IMR-90 (cell line): Measurements from ENCODE around the gene RAB4B. TPM values are rescaled to one million over a fixed set of nuclear protein-coding genes. Genes with fewer than 3 reads are reported as not detected.

ENCODE experiments used
- ATAC-seq: fragments of 200-7000 bp; cut with Tn5 transposase; 2 replicates; pipeline ENCODE4 v1.9.1; 2020; ENCODE audit warnings: low read depth, mild to moderate bottlenecking, moderate library complexity
- BruUV-seq: library from RNA; stranded (reverse); fragments of 400-500 nt; replicated peaks from 2 replicates; lab custom pipeline; 2021; lab: Mats Ljungman, UMichigan
- CTCF ChIA-PET: fragments of 300-600 bp; formaldehyde crosslinking; extraction: SDS; loops from one replicate; lab custom pipeline; 2021; ENCODE audit warnings: antibody characterized with exemption; lab: Yijun Ruan, JAX
- POLR2A ChIA-PET: fragments of 300-600 bp; sonication (Branson Sonifier 250); formaldehyde crosslinking; loops from one replicate; lab custom pipeline; 2022; ENCODE audit warnings: antibody characterized with exemption; ENCODE audit not compliant: unreplicated experiment; lab: Charles Lee
- DNase-seq: peaks from one replicate; pipeline ENCODE4 v3.0.0; 2013
- H2AFZ ChIP-seq: replicated peaks from 2 replicates; pipeline ENCODE3; 2013; ENCODE audit warnings: low read length, mild to moderate bottlenecking; ENCODE audit not compliant: poor library complexity
- H2AK5ac ChIP-seq: 2 replicates; pipeline ENCODE4 v1.6.1; 2013; ENCODE audit warnings: low read depth, low read length, inconsistent platforms
- H2AK9ac ChIP-seq: replicated peaks from 2 replicates; pipeline ENCODE3; 2013; ENCODE audit warnings: mild to moderate bottlenecking, low read depth, low read length, moderate library complexity; ENCODE audit not compliant: poor library complexity
- H2BK120ac ChIP-seq: 2 replicates; pipeline ENCODE4 v1.6.1; 2013; ENCODE audit warnings: low read depth, low read length, inconsistent platforms
- H2BK15ac ChIP-seq: 3 replicates; pipeline ENCODE4 v1.6.1; 2013; ENCODE audit warnings: low read depth, low read length, inconsistent platforms
- H2BK20ac ChIP-seq: 2 replicates; pipeline ENCODE4 v1.6.1; 2013; ENCODE audit warnings: low read depth, mild to moderate bottlenecking, inconsistent platforms, low read length, moderate library complexity
- H2BK5ac ChIP-seq: 2 replicates; pipeline ENCODE4 v1.6.1; 2013; ENCODE audit warnings: mild to moderate bottlenecking, low read depth, low read length, inconsistent platforms; ENCODE audit not compliant: poor library complexity, severe bottlenecking
- H3K14ac ChIP-seq: replicated peaks from 2 replicates; pipeline ENCODE4 v1.6.1; 2013; ENCODE audit warnings: low read depth, low read length, inconsistent platforms
- H3K18ac ChIP-seq: 2 replicates; pipeline ENCODE4 v1.6.1; 2013; ENCODE audit warnings: low read depth, low read length, control low read depth
- H3K23ac ChIP-seq: 2 replicates; pipeline ENCODE4 v1.6.1; 2013; ENCODE audit warnings: low read depth, low read length, inconsistent platforms
- H3K27ac ChIP-seq: 2 replicates; pipeline ENCODE4 v1.5.1; 2013; ENCODE audit warnings: mild to moderate bottlenecking, control low read depth, low read length; ENCODE audit not compliant: insufficient read depth
- H3K27me3 ChIP-seq: 2 replicates; pipeline ENCODE4 v1.6.1; 2013; ENCODE audit warnings: low read length; ENCODE audit not compliant: control insufficient read depth, insufficient read depth
- H3K36me3 ChIP-seq: 2 replicates; pipeline ENCODE4 v1.6.1; 2013; ENCODE audit warnings: low read length, mixed read lengths; ENCODE audit not compliant: control insufficient read depth, insufficient read depth
- H3K4ac ChIP-seq: 2 replicates; pipeline ENCODE4 v1.6.1; 2013; ENCODE audit warnings: low read depth, low read length, inconsistent platforms
- H3K4me1 ChIP-seq: 2 replicates; pipeline ENCODE4 v1.6.1; 2013; ENCODE audit warnings: low read length, mixed read lengths; ENCODE audit not compliant: control insufficient read depth, insufficient read depth
- H3K4me2 ChIP-seq: 2 replicates; pipeline ENCODE4 v1.6.1; 2013; ENCODE audit warnings: low read depth, mild to moderate bottlenecking, control low read depth, low read length, moderate library complexity
- H3K4me3 ChIP-seq: 2 replicates; pipeline ENCODE4 v1.5.1; 2013; ENCODE audit warnings: low read depth, mild to moderate bottlenecking, control low read depth, low read length, moderate library complexity; ENCODE audit not compliant: insufficient read depth
- H3K56ac ChIP-seq: 2 replicates; pipeline ENCODE4 v1.6.1; 2013; ENCODE audit warnings: low read length, inconsistent platforms; ENCODE audit not compliant: insufficient read depth; ENCODE audit errors: extremely low read depth
- H3K79me1 ChIP-seq, 2 experiments: 2 replicates each; pipeline ENCODE4 v1.6.1; 2013; ENCODE audit warnings: low read length in 2 of 2, inconsistent platforms in 1 of 2, low read depth in 1 of 2
- H3K9ac ChIP-seq: 2 replicates; pipeline ENCODE4 v1.6.1; 2013; ENCODE audit warnings: low read depth, low read length, control low read depth
- H3K9me1 ChIP-seq: 2 replicates; pipeline ENCODE4 v1.6.1; 2013; ENCODE audit warnings: low read length, inconsistent platforms; ENCODE audit not compliant: insufficient read depth
- H3K9me3 ChIP-seq: 2 replicates; pipeline ENCODE4 v1.6.1; 2013; ENCODE audit warnings: low read length; ENCODE audit not compliant: control insufficient read depth, insufficient read depth
- H4K20me1 ChIP-seq: 2 replicates; pipeline ENCODE4 v1.6.1; 2013; ENCODE audit warnings: low read length, inconsistent platforms; ENCODE audit not compliant: insufficient read depth
- H4K5ac ChIP-seq: 2 replicates; pipeline ENCODE4 v1.6.1; 2013; ENCODE audit warnings: mild to moderate bottlenecking, low read depth, low read length, control low read depth
- H4K8ac ChIP-seq, 2 experiments: 2 replicates each; pipeline ENCODE4 v1.6.1; 2013; ENCODE audit warnings: low read depth in 2 of 2, low read length in 2 of 2, control low read depth in 1 of 2, inconsistent platforms in 1 of 2
- H4K91ac ChIP-seq: 2 replicates; pipeline ENCODE4 v1.6.1; 2013; ENCODE audit warnings: low read depth, low read length, inconsistent platforms; ENCODE audit not compliant: insufficient read depth
- CEBPB ChIP-seq: IDR thresholded peaks from 2 replicates; pipeline ENCODE4 v1.6.1; 2012; ENCODE audit warnings: low read depth, low read length, improper control_type of control experiment
- NFE2L2 ChIP-seq: fragments of 150-350 bp; IDR thresholded peaks from 2 replicates; pipeline ENCODE4 v1.6.1; 2016; ENCODE audit warnings: low read depth, mild to moderate bottlenecking, low read length
- POLR2A ChIP-seq: IDR thresholded peaks from 2 replicates; pipeline ENCODE4 v1.6.1; 2012; ENCODE audit warnings: mild to moderate bottlenecking, low read depth, low read length
- WGBS, 2 experiments: methylation state at CpG; one replicate each; pipeline versions ENCODE4 v1.1.5 to v1.1.7; 2013; ENCODE audit warnings: missing lambda C conversion rate in 2 of 2; ENCODE audit not compliant: insufficient read length in 1 of 2; ENCODE audit errors: extremely low coverage in 2 of 2; 5-methylcytosine and 5-hydroxymethylcytosine counted together
- dilution Hi-C: fragments of 300-500 bp; cut with HindIII; formaldehyde crosslinking; loops from one replicate; pipeline ENCODE4 v1.14.3; 2018; ENCODE audit warnings: low sequenced_read_pairs; ENCODE audit not compliant: unreplicated experiment
- in situ Hi-C: fragments of 300-500 bp; cut with MboI; formaldehyde crosslinking; loops from 3 replicates; pipeline ENCODE4 v1.14.3; 2019; ENCODE audit warnings: low sequenced_read_pairs, inconsistent platforms, mixed read lengths
- intact Hi-C: fragments of 100-400 bp; cut with micrococcal nuclease; formaldehyde crosslinking; loops from 2 replicates; pipeline ENCODE4 v1.10.0; 2022
- polyA plus RNA-seq, 3 experiments: library from polyadenylated mRNA; depleted of rRNA; stranded (reverse); fragments of >200 nt; gene quantifications; 2 replicates each; pipeline ENCODE4 v1.2.3, GENCODE V29; 2012; ENCODE audit warnings: low replicate concordance in 1 of 3
- total RNA-seq: library from RNA; depleted of rRNA; stranded (reverse); fragments of >200 nt; gene quantifications from 2 replicates; pipeline ENCODE4 v1.2.3, GENCODE V29; 2012

Gene RAB4B
- total and polyA plus RNA-seq, 2 of the 4 experiments (the other 2 are of a cell fraction) = 7.9 to 21.4 TPM

GRCh38 chr19:40743926-40744325, 34.1 kb upstream of the RAB4B start:
- H3K18ac ChIP-seq = no peak overlapping the region
- peaks cover 8% of the 10 kb centered on the region for H3K36me3 ChIP-seq
- H3K23ac ChIP-seq = no peak overlapping the region
- ChIA-PET CTCF (interaction anchor here (1.3 kb wide), 2 partner anchors 13 to 63 kb away, joined by 3 read pairs; no protein-coding TSS in a partner anchor), POLR2A (no interaction called here)
- no peak overlapping the region for H3K4me3 ChIP-seq
- 93% methylated on average over 3 of the region's 10 CpGs; no CpG with 5 or more reads in 1 of the 2 experiments for WGBS, 2 experiments
- no peak overlapping the region for H2AFZ ChIP-seq
- no peak overlapping the region for H3K27ac ChIP-seq
- H2BK120ac ChIP-seq = no peak overlapping the region
- H2BK20ac ChIP-seq = no peak overlapping the region
- no peaks in the 10 kb centered on the region for H3K27me3 ChIP-seq
- H3K9ac ChIP-seq = no peak overlapping the region
- no peak overlapping the region for H4K91ac ChIP-seq
- no peak overlapping the region for H4K8ac ChIP-seq
- no peak overlapping the region for H3K4me2 ChIP-seq
- no peak overlapping the region for H2BK15ac ChIP-seq
- H4K5ac ChIP-seq = no peak overlapping the region
- H2AK9ac ChIP-seq = no peak overlapping the region
- no TSS peak for BruUV-seq
- H3K14ac ChIP-seq = no peak overlapping the region
- no peak for ATAC-seq
- H3K4ac ChIP-seq = peak overlapping the region; percentile 93; the same call in 1 of the 2 replicates
- DNase-seq = no peak
- H3K79me1 ChIP-seq = 0 out of 4 replicates have a peak, but pooled peaks cover 0 to 8% of the 10 kb centered on the region in 2 experiments
- H3K9me3 ChIP-seq = no peaks in the 10 kb centered on the region
- peaks cover 7% of the 10 kb centered on the region; the same call in 1 of the 2 replicates for H3K9me1 ChIP-seq
- peaks cover 10% of the 10 kb centered on the region for H3K4me1 ChIP-seq
- H4K20me1 ChIP-seq = no peaks in the 10 kb centered on the region
- dilution Hi-C loops = no loop called here
- no peak overlapping the region for H2AK5ac ChIP-seq
- intact Hi-C loops = no loop called here
- TF ChIP-seq CEBPB (no peak), NFE2L2 (no peak), POLR2A (no peak)
- no peak overlapping the region for H3K56ac ChIP-seq
- no peak overlapping the region for H2BK5ac ChIP-seq
- in situ Hi-C loops = no loop called here
